ENCODE data around the gene AMER3.

- no peak for TF ChIP-seq CTCF (IDR thresholded peaks at IDR 0.05; ENCODE audit: poor library complexity)
- TF ChIP-seq EZH2 (IDR thresholded peaks at IDR 0.05; ENCODE audit: borderline replicate concordance), result no peak
- TF ChIP-seq EZH2phosphoT487 (IDR thresholded peaks at IDR 0.05; ENCODE audit: low read depth, severe bottlenecking, unreplicated experiment), result no peak
Observed at GRCh38 chr2:130813722-130814121, 58.4 kb downstream of the AMER3 start.

Measured in hepatocyte (in vitro differentiated cells).